Stomach (tissue), 4 donors: ENCODE results near the gene SMCR8.

Experiments
- CTCF ChIP-seq, 7 experiments: fragments of 450-650 bp in 4 of 7; fragments of 200-600 bp in 3 of 7; sonication (generic) in 3 of 7; IDR thresholded peaks; one replicate each; pipeline ENCODE4 v1.5.1; 2016 to 2019; ENCODE audit warnings: antibody characterized with exemption in 7 of 7, control low read depth in 2 of 7, mild to moderate bottlenecking in 1 of 7
- EP300 ChIP-seq: sonication (generic); formaldehyde crosslinking; IDR thresholded peaks from one replicate; pipeline ENCODE4 v1.6.1; 2017; ENCODE audit warnings: antibody characterized with exemption
- POLR2A ChIP-seq, 4 donors: fragments of 450-650 bp; IDR thresholded peaks; one replicate each; pipeline ENCODE4 v1.6.1; 2016; ENCODE audit warnings: antibody characterized with exemption in 4 of 4, control low read depth in 2 of 4, mild to moderate bottlenecking in 1 of 4, moderate library complexity in 1 of 4
- POLR2AphosphoS5 ChIP-seq, 3 donors: sonication (generic); formaldehyde crosslinking; IDR thresholded peaks; one replicate each; pipeline ENCODE4 v1.6.1; 2016; ENCODE audit warnings: antibody characterized with exemption in 3 of 3

- TF ChIP-seq EP300 = no peak
- no peak for TF ChIP-seq CTCF (IDR thresholded peaks at IDR 0.05)
- no peak for TF ChIP-seq POLR2A (IDR thresholded peaks at IDR 0.05)
- TF ChIP-seq POLR2AphosphoS5 (IDR thresholded peaks at IDR 0.05) = no peak
Measured at GRCh38 chr17:18315562-18315922, 449 bp downstream of the SMCR8 start.
